T-cell (primary cell): ENCODE measurements around the gene CEP85L. TPM values are rescaled to one million over a fixed set of nuclear protein-coding genes. Genes with fewer than 3 reads are reported as not detected.

Source experiments
- ATAC-seq, 4 experiments: fragments of 200-7000 bp in 3 of 4; fragments of 150-1000 bp in 1 of 4; cut with Tn5 transposase; replicated peaks in 1 of 4; 1 replicate in 3 of 4; 2 replicates in 1 of 4; pipeline ENCODE4 v1.10.0; 2021; ENCODE audit warnings: moderate library complexity in 3 of 4, mild to moderate bottlenecking in 2 of 4, moderate number of reproducible peaks in 1 of 4
- CTCF ChIA-PET, 2 donors: fragments of 300-600 bp; sonication (Branson Sonifier 250); formaldehyde crosslinking; loops; one replicate each; lab custom pipeline; 2022; ENCODE audit warnings: antibody characterized with exemption in 2 of 2; lab: Charles Lee
- POLR2A ChIA-PET, 2 donors: fragments of 300-600 bp; sonication (Branson Sonifier 250); formaldehyde crosslinking; loops; one replicate each; lab custom pipeline; 2022; ENCODE audit warnings: antibody characterized with exemption in 2 of 2; lab: Charles Lee
- DNase-seq, 35 experiments: peaks; one replicate each; pipeline versions ENCODE4 v3.0.0 to v3.0.0-alpha.2; 2013 to 2023
- H3K27ac ChIP-seq: one replicate; pipeline ENCODE4 v1.5.1; 2013; ENCODE audit warnings: low read length
- H3K27me3 ChIP-seq, 2 experiments: replicated peaks in 1 of 2; 1 replicate in 1 of 2; 2 replicates in 1 of 2; pipeline versions ENCODE4 v1.6.1 to v1.7.0; 2013; ENCODE audit warnings: low read length in 1 of 2, mixed read lengths in 1 of 2; ENCODE audit not compliant: control insufficient read depth in 2 of 2, insufficient read depth in 2 of 2; ENCODE audit errors: extremely low read depth in 1 of 2
- H3K36me3 ChIP-seq, 2 donors: 1 replicate in 1 of 2; 2 replicates in 1 of 2; pipeline versions ENCODE4 v1.6.1 to v1.7.0; 2013; ENCODE audit warnings: low read length in 1 of 2; ENCODE audit not compliant: control insufficient read depth in 2 of 2, insufficient read depth in 1 of 2; ENCODE audit errors: extremely low read depth in 1 of 2
- H3K4me1 ChIP-seq, 2 experiments: 1 replicate in 1 of 2; 2 replicates in 1 of 2; pipeline versions ENCODE4 v1.6.1 to v1.7.0; 2013; ENCODE audit warnings: low read length in 2 of 2, mixed read lengths in 1 of 2; ENCODE audit not compliant: insufficient read depth in 2 of 2, control insufficient read depth in 1 of 2; ENCODE audit errors: extremely low read depth in 1 of 2
- H3K4me3 ChIP-seq, 2 donors: 1 replicate in 1 of 2; 2 replicates in 1 of 2; pipeline versions ENCODE4 v1.5.1 to v1.7.0; 2013; ENCODE audit warnings: mild to moderate bottlenecking in 2 of 2, low read length in 1 of 2, moderate library complexity in 1 of 2; ENCODE audit not compliant: control insufficient read depth in 1 of 2; ENCODE audit errors: extremely low read depth in 1 of 2
- H3K9me3 ChIP-seq: 2 replicates; pipeline ENCODE4 v1.7.0; 2013
- H3K27ac Mint-ChIP-seq, 2 donors: one replicate each; pipeline ENCODE4 v1.8.0; 2020 to 2021; ENCODE audit warnings: mild to moderate bottlenecking in 2 of 2, mixed read lengths in 2 of 2
- H3K27me3 Mint-ChIP-seq, 2 donors: one replicate each; pipeline ENCODE4 v1.8.0; 2021 to 2022; ENCODE audit warnings: mixed read lengths in 2 of 2
- H3K36me3 Mint-ChIP-seq: one replicate; pipeline ENCODE4 v1.8.0; 2021; ENCODE audit warnings: mixed read lengths
- H3K4me1 Mint-ChIP-seq, 3 donors: one replicate each; pipeline ENCODE4 v1.8.0; 2020 to 2022; ENCODE audit warnings: mixed read lengths in 3 of 3, mild to moderate bottlenecking in 1 of 3
- H3K4me3 Mint-ChIP-seq, 3 donors: one replicate each; pipeline ENCODE4 v1.8.0; 2020 to 2022; ENCODE audit warnings: mild to moderate bottlenecking in 3 of 3, mixed read lengths in 3 of 3, moderate library complexity in 3 of 3
- H3K9me3 Mint-ChIP-seq, 3 donors: one replicate each; pipeline ENCODE4 v1.8.0; 2020 to 2022; ENCODE audit warnings: mixed read lengths in 3 of 3
- WGBS: methylation state at CpG from one replicate; pipeline ENCODE4 v1.1.5; 2013; ENCODE audit warnings: missing lambda C conversion rate; ENCODE audit not compliant: insufficient coverage; 5-methylcytosine and 5-hydroxymethylcytosine counted together
- total RNA-seq, 35 experiments: library from RNA in 6 of 35; stranded (reverse) in 6 of 35; fragments of 120-200 nt in 1 of 35; gene quantifications; one replicate each; pipeline versions ENCODE4 v1.2.1 to v1.2.4 and lab custom pipeline; 2013 to 2026

The CEP85L gene
- total RNA-seq, 5 donors from 2014 or later (not counting 1 experiment from before 2014, with no cell fraction given) = 49.7 to 101 (median 53.5) TPM

DNA sequence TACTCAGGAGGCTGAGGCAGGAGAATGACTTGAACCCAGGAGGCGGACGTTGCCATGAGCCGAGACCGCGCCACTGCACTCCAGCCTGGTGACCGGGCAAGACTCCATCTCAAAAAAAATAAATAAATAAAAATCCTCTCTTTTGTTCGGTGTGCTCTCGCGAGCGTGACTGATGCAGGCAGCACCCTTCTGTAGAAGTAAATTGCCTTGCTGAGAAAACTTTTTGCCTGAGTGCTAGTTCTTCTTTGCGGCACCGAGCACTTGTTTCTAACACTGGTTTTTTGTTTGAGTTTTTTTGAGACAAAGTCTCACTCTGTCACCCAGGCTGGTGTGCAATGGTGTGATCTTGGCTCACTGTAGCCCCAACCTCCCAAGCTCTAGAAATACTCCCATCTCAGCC lies 72.8 kb downstream of the CEP85L start:
- Mint-ChIP-seq H3K9me3 (peaks cover 14 to 53% (median 28%) of the 10 kb centered on the region in 3 donors), H3K27ac (no peak overlapping the region)
- 100% methylated on average over 4 of the region's 12 CpGs for WGBS

DNA sequence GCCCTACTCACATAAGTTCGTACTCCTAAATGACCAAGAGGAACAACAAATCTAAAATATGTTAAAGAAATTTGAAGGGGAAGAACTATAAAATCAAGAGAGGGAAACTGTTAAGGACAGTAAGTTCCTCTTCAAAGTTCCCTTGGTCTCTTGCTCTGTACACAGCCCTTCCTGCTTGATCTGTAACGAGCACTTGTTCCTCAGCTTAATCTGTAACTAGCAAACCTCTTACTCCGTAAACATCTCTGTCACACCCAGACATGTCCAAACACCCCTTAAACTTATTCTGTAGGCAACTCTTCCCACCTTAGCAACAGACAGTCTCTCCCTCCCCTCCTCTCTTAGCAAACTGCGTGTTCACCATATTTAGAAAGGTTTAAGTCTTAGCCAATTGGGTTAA lies 73.4 kb downstream of the CEP85L start:
- Histone ChIP-seq H3K27ac (no peak overlapping the region), H3K4me1 (no peaks in the 10 kb centered on the region), H3K4me3 (no peak overlapping the region), H3K36me3 (peaks cover 4 to 28% of the 10 kb centered on the region in 2 donors), H3K27me3 (no peaks in the 10 kb centered on the region), H3K9me3 (peaks cover 10% of the 10 kb centered on the region)
- no peak overlapping the region for H3K4me3 Mint-ChIP-seq
- CTCF ChIA-PET = interaction anchor here in 1 of 2 donors (0.6 to 1.0 kb wide), 2 partner anchors 12 to 14 kb away, joined by 3 to 7 read pairs; no protein-coding TSS in a partner anchor
- POLR2A ChIA-PET = no interaction called here
- no peaks in the 10 kb centered on the region for H3K27me3 Mint-ChIP-seq
- H3K9me3 Mint-ChIP-seq = peaks cover 14 to 57% (median 28%) of the 10 kb centered on the region in 3 donors
- H3K36me3 Mint-ChIP-seq = peaks cover 81% of the 10 kb centered on the region
- 25% methylated on average over 1 of the region's 4 CpGs for WGBS
- H3K4me1 Mint-ChIP-seq = peaks cover 7 to 17% (median 9%) of the 10 kb centered on the region in 3 donors
- H3K27ac Mint-ChIP-seq = peak overlapping the region; percentile 61 to 68
- DNase-seq = no peak
- ATAC-seq = no peak

More for the DNA sequence above, 72.8 kb downstream of the CEP85L start:
- H3K4me3 Mint-ChIP-seq = no peak overlapping the region
- no peaks in the 10 kb centered on the region for H3K4me1 ChIP-seq
- no peaks in the 10 kb centered on the region for H3K27me3 ChIP-seq
- ChIA-PET POLR2A (no interaction called here), CTCF (interaction anchor here (1.0 to 2.1 kb wide), 2 partner anchors 13 kb away, joined by 3 to 9 read pairs; no protein-coding TSS in a partner anchor)
- H3K4me1 Mint-ChIP-seq = peaks cover 7 to 20% (median 9%) of the 10 kb centered on the region in 3 donors
- no peaks in the 10 kb centered on the region for H3K27me3 Mint-ChIP-seq
- H3K27ac ChIP-seq = no peak overlapping the region
- DNase-seq (no peak), ATAC-seq (no peak)
- peaks cover 10% of the 10 kb centered on the region for H3K9me3 ChIP-seq
- H3K4me3 ChIP-seq = no peak overlapping the region
- peaks cover 4 to 31% of the 10 kb centered on the region in 2 donors for H3K36me3 ChIP-seq
- H3K36me3 Mint-ChIP-seq = peaks cover 80% of the 10 kb centered on the region

DNA sequence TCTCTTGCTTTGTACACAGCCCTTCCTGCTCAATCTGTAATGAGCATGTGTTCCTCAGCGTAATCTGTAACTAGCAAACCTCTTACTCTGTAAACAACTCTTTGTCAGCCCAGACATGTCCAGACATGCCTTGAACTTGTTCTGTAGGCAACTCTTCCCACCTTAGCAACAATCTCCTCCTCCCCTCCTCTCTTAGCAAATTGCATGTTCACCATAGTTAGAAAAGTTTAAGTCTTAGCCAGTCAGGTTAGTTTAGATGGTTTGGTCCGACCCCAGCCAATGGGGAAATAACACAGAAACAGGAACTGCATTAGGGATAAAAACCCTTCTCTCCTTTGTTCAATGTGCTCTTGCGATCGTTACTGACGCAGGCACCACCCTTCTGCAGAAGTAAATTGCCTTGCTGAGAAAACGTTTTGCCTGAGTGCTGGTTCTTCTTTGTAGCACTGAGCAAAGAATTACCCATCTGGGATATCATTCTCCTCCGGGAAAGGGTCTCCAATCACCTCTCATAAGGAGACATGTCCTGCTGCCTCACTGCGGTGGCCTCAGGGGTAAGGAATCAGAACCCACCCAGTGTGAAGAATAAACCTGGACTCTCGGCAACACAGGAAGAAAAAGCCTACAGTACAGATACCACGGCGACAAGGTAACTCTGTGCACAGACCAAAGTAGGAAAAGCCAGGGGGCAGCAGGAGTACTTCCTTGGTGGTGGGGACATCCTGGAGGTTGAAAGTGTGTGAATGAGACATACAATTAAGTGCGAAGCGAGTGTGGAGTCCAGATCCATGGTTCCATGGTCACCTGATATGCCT lies 77.1 kb downstream of the CEP85L start:
- peaks cover 11 to 47% (median 21%) of the 10 kb centered on the region in 3 donors for H3K9me3 Mint-ChIP-seq
- no peaks in the 10 kb centered on the region for H3K4me1 ChIP-seq
- no peaks in the 10 kb centered on the region for H3K27me3 Mint-ChIP-seq
- H3K36me3 ChIP-seq = peaks cover 4 to 26% of the 10 kb centered on the region in 2 donors
- POLR2A ChIA-PET = interaction anchor here in 1 of 2 donors (0.7 kb wide), 1 partner anchor 15 kb away, joined by 7 read pairs; no protein-coding TSS in a partner anchor
- peaks cover 18 to 21% (median 20%) of the 10 kb centered on the region in 3 donors for H3K4me1 Mint-ChIP-seq
- peaks cover 55% of the 10 kb centered on the region for H3K36me3 Mint-ChIP-seq
- no peak for DNase-seq
- H3K4me3 ChIP-seq = no peak overlapping the region
- H3K27ac ChIP-seq = no peak overlapping the region
- peak overlapping the region in 1 of 2 donors; percentile 78 for H3K27ac Mint-ChIP-seq
- ATAC-seq = no peak
- H3K4me3 Mint-ChIP-seq = no peak overlapping the region
- WGBS = 96% methylated on average over 9 of the region's 13 CpGs
- CTCF ChIA-PET = interaction anchor here (0.6 to 1.1 kb wide), 4 partner anchors 9 to 228 kb away, joined by 3 read pairs; no protein-coding TSS in a partner anchor
- no peaks in the 10 kb centered on the region for H3K27me3 ChIP-seq
- H3K9me3 ChIP-seq = peaks cover 10% of the 10 kb centered on the region

DNA sequence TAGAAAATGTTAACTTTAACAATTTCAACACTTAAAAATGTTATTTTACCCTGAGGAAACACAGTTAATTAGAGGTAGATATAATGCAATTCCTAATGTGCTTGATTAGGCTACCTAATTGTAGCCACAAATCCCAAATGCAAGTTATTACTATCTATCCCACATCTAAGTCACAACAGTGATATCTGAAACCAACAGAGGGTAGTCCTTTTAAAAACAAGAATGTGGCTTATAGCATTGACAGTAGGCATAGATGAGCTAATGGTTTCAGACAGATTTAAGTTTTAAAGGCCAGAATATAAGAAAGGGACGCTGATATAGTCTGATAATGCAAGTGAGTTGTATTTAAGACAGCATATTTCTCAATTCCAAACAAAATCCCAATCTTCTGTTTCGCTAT lies 80.3 kb downstream of the CEP85L start:
- no CpG with 5 or more reads among the region's 2 CpGs for WGBS
- H3K36me3 ChIP-seq = peaks cover 4 to 15% of the 10 kb centered on the region in 2 donors
- peaks cover 29% of the 10 kb centered on the region for H3K36me3 Mint-ChIP-seq
- peaks cover 8% of the 10 kb centered on the region for H3K9me3 ChIP-seq
- H3K4me3 Mint-ChIP-seq = no peak overlapping the region
- POLR2A ChIA-PET = no interaction called here
- no peaks in the 10 kb centered on the region for H3K27me3 ChIP-seq
- CTCF ChIA-PET = interaction anchor here (0.6 to 1.1 kb wide), 3 partner anchors 12 to 1258 kb away, joined by 3 to 6 read pairs (median 4); partner anchors contain the start of gene PLN (in 1 of the 2)
- no peak overlapping the region for H3K27ac ChIP-seq
- no peaks in the 10 kb centered on the region for H3K27me3 Mint-ChIP-seq
- ATAC-seq (no peak), DNase-seq (no peak)
- H3K9me3 Mint-ChIP-seq = peaks cover 6 to 27% (median 12%) of the 10 kb centered on the region in 3 donors
- no peak overlapping the region for H3K4me3 ChIP-seq
- no peaks in the 10 kb centered on the region for H3K4me1 ChIP-seq
- H3K4me1 Mint-ChIP-seq = peaks cover 33 to 34% (median 34%) of the 10 kb centered on the region in 3 donors
- H3K27ac Mint-ChIP-seq = peak overlapping the region in 1 of 2 donors; percentile 39

DNA sequence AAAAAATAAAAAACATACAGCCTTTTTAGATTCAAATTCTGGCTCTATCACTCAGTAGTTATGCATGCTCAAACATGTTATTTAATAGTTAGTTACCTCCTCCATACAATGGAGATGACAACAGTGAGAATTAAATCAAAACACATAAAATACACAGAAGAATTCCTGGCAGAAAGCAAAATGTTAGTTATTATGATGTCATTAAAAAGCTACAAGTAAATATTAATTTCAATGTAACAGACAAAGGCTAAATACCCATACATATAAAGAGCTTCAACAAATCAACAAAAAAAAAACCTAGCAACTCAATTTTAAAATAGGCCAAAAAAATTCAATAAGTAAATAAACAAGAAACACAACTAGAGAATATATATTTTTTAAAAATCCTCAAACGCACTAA lies 81.9 kb downstream of the CEP85L start:
- Histone ChIP-seq H3K27ac (no peak overlapping the region), H3K4me3 (no peak overlapping the region), H3K4me1 (peaks cover 0 to 2% of the 10 kb centered on the region in 2 experiments), H3K27me3 (no peaks in the 10 kb centered on the region), H3K36me3 (peaks cover 2 to 17% of the 10 kb centered on the region in 2 donors), H3K9me3 (peaks cover 5% of the 10 kb centered on the region)
- Mint-ChIP-seq H3K4me3 (no peak overlapping the region), H3K36me3 (peaks cover 19% of the 10 kb centered on the region), H3K27ac (peak overlapping the region in 1 of 2 donors; percentile 48), H3K27me3 (no peaks in the 10 kb centered on the region), H3K9me3 (peaks cover 6 to 12% (median 7%) of the 10 kb centered on the region in 3 donors), H3K4me1 (peaks cover 45 to 47% (median 47%) of the 10 kb centered on the region in 3 donors)
- ATAC-seq = no peak
- ChIA-PET CTCF (interaction anchor here in 1 of 2 donors (0.9 kb wide), 1 partner anchor 284 kb away, joined by 3 read pairs; no protein-coding TSS in a partner anchor), POLR2A (interaction anchor here in 1 of 2 donors (0.6 kb wide), 1 partner anchor 232 kb away, joined by 5 read pairs; no protein-coding TSS in a partner anchor)
- DNase-seq = no peak
- no CpG with 5 or more reads among the region's 1 CpG for whole genome bisulfite sequencing

DNA sequence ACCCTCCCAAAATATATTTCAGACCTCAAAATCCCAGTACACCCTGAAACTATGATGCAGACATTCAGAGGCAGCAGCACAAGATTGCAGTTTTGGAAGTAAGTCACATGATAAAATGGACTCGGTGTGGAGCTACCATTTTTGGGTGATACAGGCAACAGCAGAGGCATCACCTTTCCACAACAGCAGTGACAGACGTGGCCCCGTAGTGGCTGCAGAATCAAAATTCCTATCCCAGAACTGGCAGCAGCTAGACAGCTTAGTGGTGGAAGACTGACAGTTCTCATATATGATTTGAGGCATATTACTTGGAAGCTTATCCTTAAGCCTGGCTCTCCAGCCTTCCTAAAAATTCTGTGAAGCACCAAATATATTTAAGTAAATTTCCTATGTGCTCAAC lies 83.4 kb downstream of the CEP85L start:
- no CpG with 5 or more reads among the region's 3 CpGs for WGBS
- CTCF ChIA-PET = interaction anchor here in 1 of 2 donors (0.6 to 1.4 kb wide), 4 partner anchors 12 to 542 kb away, joined by 3 to 4 read pairs (median 4); no protein-coding TSS in a partner anchor
- Histone ChIP-seq H3K27me3 (no peaks in the 10 kb centered on the region), H3K4me1 (peaks cover 0 to 2% of the 10 kb centered on the region in 2 experiments), H3K9me3 (no peaks in the 10 kb centered on the region), H3K27ac (no peak overlapping the region), H3K4me3 (no peak overlapping the region), H3K36me3 (peaks cover 0 to 11% of the 10 kb centered on the region in 2 donors)
- no peak for ATAC-seq
- H3K27me3 Mint-ChIP-seq = no peaks in the 10 kb centered on the region
- H3K4me1 Mint-ChIP-seq = peaks cover 45 to 48% (median 46%) of the 10 kb centered on the region in 3 donors
- POLR2A ChIA-PET = interaction anchor here (0.5 to 0.7 kb wide), 3 partner anchors 11 to 234 kb away, joined by 3 to 8 read pairs (median 3); no protein-coding TSS in a partner anchor
- H3K4me3 Mint-ChIP-seq = no peak overlapping the region
- peak overlapping the region in 1 of 2 donors; percentile 81 for H3K27ac Mint-ChIP-seq
- peaks cover 0 to 1% (median 0%) of the 10 kb centered on the region in 3 donors for H3K9me3 Mint-ChIP-seq
- peaks cover 7% of the 10 kb centered on the region for H3K36me3 Mint-ChIP-seq
- no peak for DNase-seq
